ENCODE results near the gene MBD5.

Gene MBD5

GRCh38 chr2:148483665-148484064, 462.8 kb downstream of the MBD5 start:
- no peak for DNase-seq
- Histone ChIP-seq H3K27ac (no peak overlapping the region), H3K27me3 (replicated peaks) (no peaks in the 10 kb centered on the region), H3K36me3 (replicated peaks) (no peaks in the 10 kb centered on the region), H3K4me3 (ENCODE audit: low read depth, low read length) (no peak overlapping the region)
- in situ Hi-C loops (cut with HindIII; ENCODE audit: low pct_ligation_motif_present, low sequenced_read_pairs), result no loop called here
- TF ChIP-seq, protein P1, sequence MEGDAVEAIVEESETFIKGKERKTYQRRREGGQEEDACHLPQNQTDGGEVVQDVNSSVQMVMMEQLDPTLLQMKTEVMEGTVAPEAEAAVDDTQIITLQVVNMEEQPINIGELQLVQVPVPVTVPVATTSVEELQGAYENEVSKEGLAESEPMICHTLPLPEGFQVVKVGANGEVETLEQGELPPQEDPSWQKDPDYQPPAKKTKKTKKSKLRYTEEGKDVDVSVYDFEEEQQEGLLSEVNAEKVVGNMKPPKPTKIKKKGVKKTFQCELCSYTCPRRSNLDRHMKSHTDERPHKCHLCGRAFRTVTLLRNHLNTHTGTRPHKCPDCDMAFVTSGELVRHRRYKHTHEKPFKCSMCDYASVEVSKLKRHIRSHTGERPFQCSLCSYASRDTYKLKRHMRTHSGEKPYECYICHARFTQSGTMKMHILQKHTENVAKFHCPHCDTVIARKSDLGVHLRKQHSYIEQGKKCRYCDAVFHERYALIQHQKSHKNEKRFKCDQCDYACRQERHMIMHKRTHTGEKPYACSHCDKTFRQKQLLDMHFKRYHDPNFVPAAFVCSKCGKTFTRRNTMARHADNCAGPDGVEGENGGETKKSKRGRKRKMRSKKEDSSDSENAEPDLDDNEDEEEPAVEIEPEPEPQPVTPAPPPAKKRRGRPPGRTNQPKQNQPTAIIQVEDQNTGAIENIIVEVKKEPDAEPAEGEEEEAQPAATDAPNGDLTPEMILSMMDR (IDR thresholded peaks at IDR 0.05; ENCODE audit: low read depth, low read length, missing control alignments), result no peak

DNA sequence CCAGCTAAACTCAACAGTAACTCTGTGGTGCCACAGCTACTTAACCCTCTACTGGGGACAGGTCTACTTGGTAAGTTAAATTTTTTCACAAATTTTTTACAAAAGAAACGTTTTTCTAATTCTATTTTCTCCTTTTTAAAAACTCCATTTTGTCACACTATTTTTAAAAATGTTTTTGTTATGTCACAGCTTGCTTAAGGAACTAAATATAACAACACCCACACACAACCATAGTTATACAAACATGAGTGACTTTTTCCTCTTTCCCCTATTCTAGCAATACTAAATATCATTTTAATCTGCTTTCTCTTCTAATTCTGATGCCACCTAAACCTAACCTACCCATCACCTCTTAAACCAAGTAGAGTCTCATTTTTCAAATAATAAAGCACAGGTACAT, 463.2 kb downstream of the MBD5 start:
- in situ Hi-C loops (cut with HindIII; ENCODE audit: low pct_ligation_motif_present, low sequenced_read_pairs), result no loop called here
- H3K36me3 ChIP-seq (replicated peaks), result no peaks in the 10 kb centered on the region
- no peaks in the 10 kb centered on the region for H3K27me3 ChIP-seq (replicated peaks)
- TF ChIP-seq, protein P1 (IDR thresholded peaks at IDR 0.05; ENCODE audit: low read depth, low read length, missing control alignments), result no peak
- DNase-seq, result no peak
- no peak overlapping the region for H3K4me3 ChIP-seq (ENCODE audit: low read depth, low read length)
- H3K27ac ChIP-seq, result no peak overlapping the region

- DNase-seq, result no peak
- Histone ChIP-seq H3K27ac (no peak overlapping the region), H3K27me3 (replicated peaks) (no peaks in the 10 kb centered on the region), H3K4me3 (ENCODE audit: low read depth, low read length) (no peak overlapping the region), H3K36me3 (replicated peaks) (no peaks in the 10 kb centered on the region)
- in situ Hi-C loops (cut with HindIII; ENCODE audit: low pct_ligation_motif_present, low sequenced_read_pairs), result no loop called here
- TF ChIP-seq, protein P1 (IDR thresholded peaks at IDR 0.05; ENCODE audit: low read depth, low read length, missing control alignments), result no peak
Measured at GRCh38 chr2:148486655-148487054, 465.8 kb downstream of the MBD5 start.

DNA sequence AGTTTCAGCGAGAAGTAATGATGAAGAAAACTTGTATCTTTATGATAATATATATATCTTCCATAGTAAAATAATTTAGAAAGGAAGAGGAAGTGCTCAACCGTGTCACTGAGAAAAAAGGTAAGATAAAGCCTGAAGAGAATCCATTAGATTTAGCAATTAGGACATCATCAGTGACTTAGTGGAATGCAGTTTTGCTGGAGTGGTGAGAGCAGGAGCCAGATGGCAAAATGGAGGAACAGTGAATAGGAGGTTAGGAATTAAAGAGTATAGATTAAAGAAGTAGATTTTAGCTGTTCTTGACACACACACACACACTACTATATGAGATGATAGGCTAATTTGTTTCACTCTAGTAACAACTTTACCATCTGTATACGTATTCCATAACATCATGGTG, 466.5 kb downstream of the MBD5 start:
- TF ChIP-seq, protein P1 (IDR thresholded peaks at IDR 0.05; ENCODE audit: low read depth, low read length, missing control alignments), result no peak
- no peak for DNase-seq
- in situ Hi-C loops (cut with HindIII; ENCODE audit: low pct_ligation_motif_present, low sequenced_read_pairs), result no loop called here
- Histone ChIP-seq H3K36me3 (replicated peaks) (no peaks in the 10 kb centered on the region), H3K27ac (no peak overlapping the region), H3K27me3 (replicated peaks) (no peaks in the 10 kb centered on the region), H3K4me3 (ENCODE audit: low read depth, low read length) (no peak overlapping the region)

- no peak overlapping the region for H3K27ac ChIP-seq
- H3K4me3 ChIP-seq (ENCODE audit: low read depth, low read length), result no peak overlapping the region
- TF ChIP-seq, protein P1 (IDR thresholded peaks at IDR 0.05; ENCODE audit: low read depth, low read length, missing control alignments), result no peak
- DNase-seq, result no peak
- no peaks in the 10 kb centered on the region for H3K27me3 ChIP-seq (replicated peaks)
- in situ Hi-C loops (cut with HindIII; ENCODE audit: low pct_ligation_motif_present, low sequenced_read_pairs), result no loop called here
- H3K36me3 ChIP-seq (replicated peaks), result no peaks in the 10 kb centered on the region
Measured at GRCh38 chr2:148490840-148491439, 470.0 kb downstream of the MBD5 start.
